ENCODE measurements around the gene TRIO.

TRIO gene

DNA sequence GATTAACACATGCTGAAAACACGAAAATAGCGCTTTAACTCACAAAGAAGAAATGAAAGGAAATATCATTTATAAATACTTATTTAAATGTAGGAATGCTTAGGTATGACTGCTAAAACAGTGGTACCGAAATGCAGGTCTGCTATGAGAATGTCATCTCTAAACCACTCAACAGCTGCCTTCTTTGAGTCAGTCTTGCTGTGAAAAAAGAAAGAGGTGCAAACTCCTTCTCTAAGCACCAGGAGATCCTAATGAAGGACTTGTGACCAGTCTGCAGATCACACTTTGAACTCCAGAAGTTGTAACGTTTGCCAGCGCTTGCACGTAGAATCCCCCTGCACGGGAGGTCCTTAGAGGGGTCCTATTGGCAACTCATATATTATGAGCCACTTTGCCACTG lies 86.6 kb downstream of the TRIO start:
- no peak for DNase-seq

DNA sequence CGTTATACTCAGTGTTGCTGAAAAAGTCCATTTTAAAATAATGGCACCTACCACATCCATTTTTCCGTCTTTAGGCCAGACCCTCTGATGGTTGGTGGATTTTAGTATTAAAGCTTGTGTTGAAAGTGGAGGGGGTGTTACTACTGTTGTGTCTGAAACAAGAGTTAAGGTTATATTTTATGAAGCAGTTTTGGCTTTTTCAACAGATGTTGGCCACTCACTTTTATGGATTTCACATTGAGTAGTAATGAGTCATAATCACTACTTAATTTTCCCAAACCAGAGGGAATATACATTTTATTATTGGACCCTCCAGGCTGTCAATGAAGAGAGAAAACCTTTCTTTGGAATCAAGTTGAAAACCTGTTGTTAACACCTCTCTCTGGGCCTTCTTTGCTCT lies 88.0 kb downstream of the TRIO start:
- DNase-seq = no peak

DNA sequence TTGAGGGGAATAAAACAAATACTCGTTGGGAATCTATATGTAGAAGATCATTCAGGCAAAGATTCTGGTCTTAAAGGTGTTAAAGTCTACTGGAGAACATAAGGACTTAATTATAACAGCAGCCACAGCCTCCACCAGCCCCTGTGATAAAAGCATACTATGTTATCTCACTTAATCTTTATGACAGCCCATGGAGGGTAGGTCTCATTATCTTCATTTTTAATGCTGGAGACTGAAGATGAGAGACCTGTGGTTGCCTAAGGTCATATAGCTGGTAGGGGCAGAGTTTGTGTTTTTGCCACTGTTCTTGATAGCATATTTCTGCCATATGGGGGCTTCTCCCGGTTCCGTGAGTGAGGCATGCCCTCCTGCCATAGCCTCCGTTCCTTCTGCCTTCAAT lies 88.7 kb downstream of the TRIO start:
- DNase-seq = no peak

DNA sequence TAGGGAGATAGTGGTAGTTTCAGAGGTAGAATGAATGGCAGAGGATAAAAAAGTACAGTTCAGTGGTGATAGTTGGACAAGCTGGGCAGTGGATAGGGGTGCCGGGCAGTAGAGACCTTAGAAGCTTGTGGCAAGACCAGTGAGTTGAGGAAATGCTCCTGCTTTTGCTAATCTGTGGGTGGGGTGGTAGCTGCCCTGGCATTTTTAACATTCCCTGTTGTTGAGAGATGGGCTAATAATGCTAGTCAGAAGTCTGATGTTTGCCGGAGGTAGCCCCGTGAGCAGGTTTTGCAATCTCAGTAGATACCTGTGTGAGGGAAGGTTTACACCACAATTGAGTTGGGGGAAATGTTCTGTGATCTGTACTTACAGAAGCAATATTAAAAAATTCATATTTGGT lies 91.1 kb downstream of the TRIO start:
- DNase-seq = no peak

DNA sequence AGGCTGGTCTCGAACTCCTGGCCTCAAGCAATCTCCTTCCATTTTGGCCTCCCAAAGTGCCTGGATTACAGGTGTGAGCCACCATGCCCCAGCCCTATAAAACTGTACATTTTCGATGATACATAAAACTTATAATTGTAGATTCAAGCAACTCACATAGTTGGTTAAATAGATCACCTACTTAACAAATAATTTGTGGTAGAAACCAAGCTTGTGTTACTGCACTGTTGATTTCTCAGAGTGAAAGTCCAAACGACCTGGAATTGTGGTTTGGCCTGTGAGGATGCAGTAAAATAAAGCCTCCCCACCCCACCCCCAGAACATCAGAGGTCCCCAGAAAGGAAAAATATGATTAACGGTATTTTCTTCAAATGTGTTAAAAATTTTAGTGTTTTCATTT lies 92.7 kb downstream of the TRIO start:
- DNase-seq = no peak

DNA sequence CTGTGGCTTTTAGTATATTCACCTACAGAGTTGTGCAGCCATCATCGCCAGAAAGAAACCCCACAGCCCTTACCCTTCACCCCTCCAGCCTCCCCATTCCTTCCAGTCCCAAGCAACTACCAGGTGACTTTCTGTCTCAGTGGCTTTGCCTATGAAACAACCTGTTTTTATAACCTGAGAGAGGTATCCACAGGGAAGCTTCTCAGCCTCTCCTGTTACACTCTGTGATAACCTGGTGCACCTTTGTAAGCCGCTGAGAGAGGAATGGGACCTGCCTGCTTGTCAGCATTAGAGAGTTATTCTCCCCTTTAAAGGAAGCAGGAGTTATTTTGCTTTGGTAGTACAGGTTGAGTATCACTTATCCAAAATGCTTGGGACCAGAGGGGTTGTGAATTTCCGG lies 93.6 kb downstream of the TRIO start:
- DNase-seq = no peak

DNA sequence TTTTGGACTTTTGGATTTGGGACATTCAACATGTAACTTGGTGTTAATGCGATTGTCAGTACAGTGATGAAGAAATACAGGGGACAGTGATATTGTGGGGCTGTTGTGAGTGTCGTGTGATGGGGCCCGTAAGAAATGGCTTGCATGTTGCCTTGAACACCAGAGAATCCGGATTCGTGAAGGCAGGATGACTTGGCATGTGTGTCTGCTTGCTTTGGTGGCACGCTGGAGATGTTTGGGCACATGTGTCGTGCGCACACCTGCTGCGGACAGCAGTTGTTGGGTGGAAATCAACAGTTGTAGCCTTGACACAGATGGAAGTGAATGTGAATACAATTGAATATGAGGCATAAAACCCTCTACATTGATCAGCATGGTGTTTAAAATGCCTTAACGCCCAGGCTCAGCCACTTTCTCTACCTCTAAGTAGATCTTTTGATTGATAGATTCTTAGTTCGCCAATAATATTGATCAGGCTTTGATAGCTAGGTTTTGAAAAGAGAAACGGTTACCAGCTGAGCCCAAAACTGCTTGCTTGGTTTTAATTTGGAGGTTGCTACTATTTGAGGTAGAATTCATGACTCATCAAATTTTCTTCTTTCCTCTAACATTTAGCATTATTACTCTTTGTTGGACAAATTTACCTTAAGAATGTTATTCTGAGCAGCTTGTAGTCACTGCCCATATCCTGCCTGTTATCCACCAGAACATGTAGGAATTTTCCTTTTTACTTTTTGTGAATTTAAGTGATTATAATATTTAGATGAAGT lies 94.4 kb downstream of the TRIO start:
- no peak for DNase-seq

DNA sequence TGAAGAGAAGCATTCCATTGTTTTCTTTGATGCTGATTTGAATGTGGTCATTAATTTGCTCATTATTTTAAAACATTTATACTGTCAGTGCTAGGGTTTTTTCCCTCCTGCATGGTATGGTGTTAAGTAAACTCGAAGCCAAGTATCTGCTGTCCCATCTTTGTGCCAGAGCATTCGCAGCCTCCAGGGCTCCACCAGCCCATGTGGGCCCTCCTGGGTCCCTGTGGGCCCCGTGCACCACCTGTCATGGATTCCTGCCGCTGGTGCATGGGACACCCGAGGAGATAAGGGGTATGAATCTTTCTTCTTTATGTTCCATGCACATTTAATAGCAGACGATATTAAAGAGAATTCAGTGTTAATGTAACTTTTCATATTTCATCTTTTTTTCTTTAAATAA lies 95.1 kb downstream of the TRIO start:
- no peak for DNase-seq

DNA sequence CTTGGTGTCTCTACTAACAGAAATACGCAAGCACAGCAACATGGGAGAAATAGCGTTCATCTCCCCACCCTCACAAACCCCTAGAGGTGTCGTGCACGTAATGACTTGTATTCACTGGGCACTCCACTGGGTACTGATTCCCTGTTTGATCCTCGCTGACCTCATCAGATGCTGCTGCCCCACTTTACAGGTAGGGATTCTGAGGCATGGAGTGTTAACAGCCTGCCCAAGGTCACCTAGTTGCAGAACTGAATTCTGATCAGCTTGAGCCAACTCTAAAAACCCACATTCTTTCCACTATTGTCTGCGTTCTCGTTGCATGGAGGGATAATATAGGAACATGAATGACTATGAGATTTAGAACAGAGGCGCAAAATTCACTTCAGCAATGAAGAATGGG lies 96.3 kb downstream of the TRIO start:
- no peak for DNase-seq

DNA sequence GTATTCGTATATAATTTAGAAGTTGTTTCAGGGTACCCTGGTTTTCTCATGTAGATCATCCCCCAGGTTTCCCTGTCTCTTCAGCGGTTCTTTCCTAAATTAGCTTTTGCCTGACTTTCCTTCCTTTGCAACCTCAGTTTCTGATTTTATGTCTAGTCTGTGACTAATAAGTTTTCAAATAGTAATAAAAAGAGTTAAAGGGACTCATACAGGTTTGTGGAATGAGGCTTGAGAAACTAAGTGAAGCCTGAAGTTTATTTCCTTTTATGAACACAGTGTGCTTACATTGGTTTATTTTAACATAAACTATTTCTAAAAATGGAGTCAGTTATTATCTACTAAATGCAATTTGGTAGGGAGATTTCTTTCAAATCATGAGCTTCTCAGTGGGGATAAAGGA lies 96.8 kb downstream of the TRIO start:
- DNase-seq = no peak

DNA sequence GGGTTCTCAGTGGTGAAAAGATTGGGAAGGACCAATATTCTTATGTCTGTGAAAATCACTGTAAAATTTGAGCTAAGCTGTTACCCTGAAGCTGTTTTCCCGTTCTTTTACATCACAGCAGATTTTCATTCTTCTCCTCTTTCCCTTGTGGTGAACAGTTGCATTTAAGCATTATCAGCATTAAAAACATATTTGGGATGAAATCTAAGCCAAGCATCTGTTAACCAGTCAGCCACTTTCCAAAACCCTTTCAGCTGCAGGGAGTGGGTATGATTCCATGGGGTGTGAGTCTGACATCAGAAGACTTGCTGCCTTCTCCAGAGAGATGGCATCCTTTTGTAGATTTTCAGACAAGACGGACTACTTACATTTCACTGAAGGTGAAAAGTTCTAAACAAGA lies 97.2 kb downstream of the TRIO start:
- no peak for DNase-seq

DNA sequence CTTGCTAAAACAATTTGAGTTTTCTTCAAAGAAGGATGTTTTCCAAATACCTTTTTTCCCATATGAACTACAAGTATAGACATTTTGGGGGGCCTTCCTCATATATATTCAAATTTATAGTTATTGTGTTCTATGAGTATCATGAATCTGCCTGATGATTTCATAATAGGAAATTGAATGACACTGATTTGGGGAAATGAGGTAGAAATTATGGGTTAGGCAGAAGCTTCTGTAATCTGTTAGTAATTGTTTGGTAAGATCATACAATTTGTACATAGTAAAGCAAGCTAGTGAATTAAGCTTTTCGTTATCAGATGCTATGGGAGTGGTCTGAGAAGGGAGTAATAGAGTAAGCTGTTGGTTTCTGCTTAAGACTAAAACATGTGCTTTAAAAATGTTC lies 98.0 kb downstream of the TRIO start:
- no peak for DNase-seq

DNA sequence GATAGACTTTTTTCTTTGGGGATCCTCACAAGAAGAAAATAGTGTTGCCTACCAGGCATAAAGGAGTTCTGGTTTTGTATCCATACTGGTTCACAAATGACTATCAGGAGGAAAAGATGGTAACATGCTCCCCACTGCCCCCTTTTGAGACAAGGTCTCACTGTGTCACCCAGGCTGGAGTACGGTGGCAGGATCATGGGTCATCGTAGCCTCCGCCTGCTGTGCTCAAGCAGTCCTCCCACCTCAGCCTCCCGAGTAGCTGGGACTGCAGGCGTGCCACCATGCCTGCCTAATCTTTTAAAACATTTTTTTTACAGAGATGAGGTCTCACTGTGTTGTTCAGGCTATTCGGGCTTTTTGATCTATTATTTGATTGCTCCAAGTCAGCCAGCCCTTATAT lies 99.3 kb downstream of the TRIO start:
- no peak for DNase-seq

DNA sequence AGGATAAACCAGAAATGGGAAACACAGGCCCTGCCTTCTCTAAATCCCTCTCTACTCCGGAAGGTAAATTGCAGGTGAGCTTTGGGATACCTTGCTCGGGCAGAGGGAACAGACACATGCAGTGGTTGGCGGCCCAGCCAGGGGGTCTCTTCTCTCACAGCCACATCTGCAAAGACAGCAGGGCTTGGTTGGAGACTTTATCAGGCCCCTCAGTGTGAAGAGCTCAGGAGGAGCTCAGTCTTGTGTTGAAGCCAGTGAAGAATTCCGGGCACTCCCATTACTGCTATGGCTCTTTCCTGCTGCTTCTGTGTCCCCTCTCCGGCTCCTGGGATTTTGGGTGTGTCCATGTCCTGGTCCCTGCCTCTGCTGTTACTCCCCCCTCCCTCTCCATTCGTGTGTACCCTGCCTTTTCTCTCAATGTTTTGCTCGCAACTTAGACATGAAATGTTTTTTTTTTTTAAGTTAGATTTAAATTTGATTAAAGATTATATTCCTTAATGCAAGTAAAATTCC lies 99.8 kb downstream of the TRIO start:
- no peak for DNase-seq

DNA sequence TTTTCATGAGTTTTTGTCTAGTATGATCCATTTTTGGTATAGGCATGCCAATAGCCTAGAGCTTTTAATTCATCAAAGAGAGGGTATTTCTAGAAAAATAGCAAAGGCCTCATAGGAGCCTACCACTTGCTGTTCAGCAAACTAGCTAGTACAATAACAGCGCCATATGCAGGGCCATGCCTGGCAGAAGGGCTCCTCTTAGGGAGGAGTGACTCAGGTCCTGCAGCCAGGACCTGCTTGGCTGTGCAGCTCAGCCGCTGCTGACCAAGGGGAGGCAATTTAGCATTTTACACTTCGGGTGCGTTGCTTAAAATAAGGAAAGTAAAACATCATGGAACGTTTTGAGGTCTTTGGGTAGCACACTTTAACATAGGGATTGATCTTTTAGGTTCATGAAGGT lies 100.6 kb downstream of the TRIO start:
- DNase-seq = no peak

DNA sequence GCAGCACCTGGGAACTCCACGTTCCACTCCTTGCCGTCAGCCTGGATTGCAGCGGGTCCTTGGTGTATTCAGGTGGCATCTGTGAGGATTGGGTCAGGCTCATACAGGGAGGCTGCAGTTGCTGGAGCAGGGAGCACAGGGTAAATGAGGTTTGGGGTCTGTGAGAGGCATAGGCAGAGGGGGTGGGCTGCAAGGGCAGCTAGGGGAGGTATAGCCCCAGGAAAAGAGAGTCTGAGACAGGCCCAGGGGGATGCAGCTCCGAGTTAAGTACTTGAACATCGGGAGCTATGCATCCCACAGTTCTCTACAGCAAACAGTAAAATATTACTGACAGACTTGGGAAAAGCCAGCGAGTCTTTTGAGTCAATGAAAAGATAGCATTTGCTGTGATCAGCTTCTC lies 101.6 kb downstream of the TRIO start:
- no peak for DNase-seq

DNA sequence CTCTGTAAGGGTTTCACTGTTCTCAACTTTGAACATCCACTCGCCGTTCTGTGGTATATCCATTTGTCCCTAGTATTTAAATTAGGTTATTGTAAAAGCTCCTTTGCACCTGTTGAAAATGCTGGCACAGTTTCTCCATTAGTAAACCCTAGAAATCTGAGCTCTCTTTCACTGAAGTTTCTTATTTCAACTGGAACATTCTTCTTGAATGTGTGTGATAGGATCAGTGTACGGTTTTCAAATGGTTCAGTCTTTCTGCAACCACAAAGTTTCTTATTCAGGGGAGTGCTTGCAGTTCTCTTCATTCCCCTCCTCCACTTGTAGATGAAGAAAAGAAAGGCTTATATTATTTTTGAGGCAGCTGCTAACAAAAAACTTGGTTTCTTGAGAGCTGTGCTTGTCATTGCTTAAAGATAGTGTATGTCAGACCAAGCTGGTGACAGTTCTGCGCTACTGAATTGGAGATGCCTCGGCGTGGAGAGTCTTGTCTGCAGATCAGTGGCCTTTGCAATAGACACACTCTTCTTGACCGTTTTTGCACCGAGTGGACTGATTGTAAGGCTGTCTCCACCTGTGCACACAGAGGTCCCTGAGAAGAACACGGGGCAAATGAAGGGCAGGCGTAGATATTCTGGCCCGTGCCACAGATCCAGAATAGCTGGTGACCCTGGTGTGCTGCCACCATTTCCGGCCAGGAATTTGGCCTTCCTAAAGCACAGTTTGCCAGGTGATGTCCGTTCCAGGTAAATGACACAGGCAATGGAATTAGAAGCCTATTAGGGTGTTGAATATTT lies 102.2 kb downstream of the TRIO start:
- DNase-seq = no peak

DNA sequence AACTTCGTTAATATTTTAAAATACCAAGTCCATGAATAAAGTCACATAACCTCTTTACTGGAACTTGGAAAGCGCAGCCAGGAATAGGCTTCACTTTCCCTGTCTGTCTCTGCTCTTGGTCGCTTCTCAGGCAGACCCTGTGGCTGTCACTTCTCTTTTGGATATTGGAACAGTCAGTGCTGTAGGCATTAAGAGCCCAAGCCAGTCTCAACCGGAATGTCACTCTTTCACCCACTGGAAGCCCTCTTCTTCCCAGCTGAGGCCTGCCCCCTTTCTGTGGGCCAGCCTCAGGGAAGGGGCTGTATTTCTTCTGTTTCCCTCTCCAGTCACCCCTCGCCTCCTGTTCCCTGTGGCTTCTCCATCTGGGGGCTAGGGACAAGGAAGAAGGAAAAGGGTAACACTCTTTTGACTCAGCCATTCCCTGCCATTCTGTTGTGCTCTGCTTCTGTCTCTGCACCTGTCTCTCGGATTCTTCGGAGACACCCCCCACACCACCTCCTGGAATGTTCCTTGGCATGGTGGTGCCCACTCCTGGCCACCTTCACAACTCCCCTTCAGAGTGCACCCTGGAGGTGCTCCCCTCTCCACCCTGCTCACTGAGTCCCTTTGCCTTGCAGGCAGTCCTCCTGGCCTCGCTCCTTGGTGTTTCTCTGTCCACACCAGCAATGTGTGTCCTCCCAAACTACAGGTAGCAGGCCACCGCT lies 103.4 kb downstream of the TRIO start:
- DNase-seq = no peak

DNA sequence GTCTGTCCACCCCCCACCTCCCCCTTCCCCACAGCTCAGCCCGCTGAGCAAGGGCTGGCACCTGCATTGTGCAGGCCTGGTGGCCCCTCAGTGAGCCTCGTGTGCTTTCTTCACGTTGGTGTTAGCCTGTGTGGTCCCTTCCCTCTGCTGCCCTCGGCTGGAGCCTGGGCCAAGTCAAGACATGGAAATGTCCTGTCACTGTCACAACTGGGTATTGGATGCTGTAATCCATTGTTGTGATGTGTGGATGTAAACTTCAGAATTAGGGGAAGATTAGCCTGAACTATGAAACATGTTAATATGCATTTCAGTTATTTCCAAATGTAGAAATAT lies 103.9 kb downstream of the TRIO start:
- no peak for DNase-seq

DNA sequence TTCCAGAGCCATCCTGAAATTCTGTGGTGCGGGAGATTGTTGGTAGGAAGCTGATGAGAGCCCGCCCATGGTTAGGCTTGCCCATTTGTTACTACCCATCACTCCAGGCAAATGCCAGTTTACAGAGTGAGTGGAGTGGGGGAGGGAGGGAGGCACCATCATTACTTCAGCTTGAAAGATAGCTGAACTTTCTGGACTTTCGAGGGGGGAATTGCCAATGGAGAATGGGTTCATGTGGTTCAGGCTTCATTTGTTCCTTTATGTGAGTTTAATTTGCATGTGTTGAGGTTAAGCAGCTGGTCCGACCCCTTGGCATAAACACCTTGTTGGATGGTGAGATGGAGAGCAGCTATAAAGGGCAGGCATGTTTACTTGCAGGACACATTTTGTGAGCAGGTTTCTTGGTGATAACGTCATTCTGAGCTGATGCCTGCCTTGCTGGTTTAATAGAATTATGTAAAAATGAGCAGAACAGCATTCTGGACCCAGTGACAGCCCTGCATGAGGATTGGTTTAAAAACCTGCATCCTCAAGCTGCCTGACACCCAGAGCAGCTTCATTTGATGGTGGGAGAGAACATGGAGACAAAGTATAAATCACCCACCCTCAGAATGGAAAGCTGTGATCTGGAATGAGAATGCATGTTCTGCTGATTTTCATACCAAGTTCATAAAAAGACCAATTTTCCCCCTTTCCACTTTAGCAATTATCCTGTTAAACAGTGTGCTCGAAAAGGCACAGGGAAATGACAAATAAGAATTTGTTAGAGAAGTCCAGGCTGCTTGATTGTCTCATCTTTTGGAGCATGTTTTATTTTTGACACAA lies 106.3 kb downstream of the TRIO start:
- DNase-seq = no peak

DNA sequence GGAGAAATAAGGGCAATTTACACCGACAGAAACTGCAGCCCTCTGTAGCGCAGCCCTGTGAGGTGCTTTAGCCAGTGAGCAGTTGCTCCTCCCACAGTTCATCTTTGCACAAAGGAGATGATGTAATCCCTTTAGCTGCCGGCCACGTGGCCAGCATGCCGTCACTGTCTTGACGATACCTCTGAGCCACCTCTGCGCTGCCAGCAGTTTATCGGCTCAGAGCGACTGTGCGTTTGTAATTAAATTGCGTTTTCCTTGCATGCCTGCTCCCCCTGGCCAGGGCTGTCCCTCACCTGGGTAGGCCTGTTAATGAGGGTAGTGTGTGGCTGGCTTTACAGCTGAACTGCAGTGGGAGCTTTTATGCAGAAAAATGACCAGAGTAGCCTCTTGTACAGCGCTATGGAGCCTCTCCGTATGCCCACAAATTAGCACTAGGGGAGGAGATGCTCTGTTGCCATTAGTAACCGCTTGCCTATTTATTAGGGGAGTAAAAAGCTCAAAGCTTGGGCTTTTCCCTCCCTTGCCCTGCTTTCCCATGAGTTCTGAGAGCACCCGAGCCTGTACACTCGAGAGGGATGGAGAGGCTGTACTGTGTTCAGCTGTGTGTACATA lies 107.0 kb downstream of the TRIO start:
- DNase-seq = peak; percentile 82 to 93

Data from NCI-H2081 (cell line).